ENCODE data around the gene SON.
"Not testable (repeated sequence)": the region's sequence is repeated elsewhere in the genome, so short reads cannot be mapped to it uniquely, and the experiment has no call there.

Gene SON

GRCh38 chr21:33598051-33598450 is 55.2 kb downstream of the SON start:
- Histone ChIP-seq H3K4me2 (ENCODE audit: low read length) (no peak overlapping the region), H4K8ac (ENCODE audit: low read depth, low read length) (no peak overlapping the region), H2BK5ac (ENCODE audit: low read depth, low read length, poor library complexity) (no peak overlapping the region), H3K27ac (ENCODE audit: low read depth, low read length) (no peak overlapping the region), H3K23ac (ENCODE audit: low read length) (no peak overlapping the region), H2BK12ac (ENCODE audit: low read length) (no peak overlapping the region), H4K12ac (ENCODE audit: low read depth, low read length) (no peak overlapping the region), H3K9me3 (ENCODE audit: insufficient read depth, low read depth, low read length) (no peaks in the 10 kb centered on the region), H3K79me1 (ENCODE audit: low read length) (no peaks in the 10 kb centered on the region), H2AK5ac (ENCODE audit: low read length) (no peak overlapping the region), H3K79me2 (ENCODE audit: control insufficient read depth, insufficient read depth, low read length, poor library complexity) (no peaks in the 10 kb centered on the region), H3K9ac (ENCODE audit: low read length) (no peak overlapping the region), H2BK120ac (ENCODE audit: insufficient read depth, low read length, poor library complexity) (no peak overlapping the region), H3K36me3 (ENCODE audit: control insufficient read depth in 1 of 2, insufficient read depth in 2 of 2, low read length in 2 of 2) (peaks cover 10 to 14% of the 10 kb centered on the region in 2 experiments), H3K18ac (ENCODE audit: low read length) (no peak overlapping the region), H4K91ac (ENCODE audit: low read depth, low read length) (no peak overlapping the region), H2AFZ (ENCODE audit: insufficient read depth, low read length, poor library complexity) (no peak overlapping the region), H3K14ac (ENCODE audit: low read length) (no peak overlapping the region), H3K4ac (ENCODE audit: low read depth, low read length) (no peak overlapping the region), H3K4me1 (ENCODE audit: control insufficient read depth in 1 of 2, insufficient read depth in 2 of 2, low read length in 2 of 2) (no peaks in the 10 kb centered on the region), H3K27me3 (ENCODE audit: insufficient read depth, low read length) (no peaks in the 10 kb centered on the region), H3K4me3 (ENCODE audit: low read depth, low read length) (no peak overlapping the region)
- DNase-seq, result no peak
- no CpG with 5 or more reads among the region's 1 CpG for WGBS (ENCODE audit: extremely low coverage, insufficient coverage, insufficient read length)

- no peak for DNase-seq
- Histone ChIP-seq H3K4ac (ENCODE audit: low read depth, low read length) (no peak overlapping the region), H3K79me2 (ENCODE audit: control insufficient read depth, insufficient read depth, low read length, poor library complexity) (no peaks in the 10 kb centered on the region), H2AFZ (ENCODE audit: insufficient read depth, low read length, poor library complexity) (no peak overlapping the region), H4K8ac (ENCODE audit: low read depth, low read length) (no peak overlapping the region), H3K9ac (ENCODE audit: low read length) (no peak overlapping the region), H3K27me3 (ENCODE audit: insufficient read depth, low read length) (no peaks in the 10 kb centered on the region), H4K91ac (ENCODE audit: low read depth, low read length) (no peak overlapping the region), H3K23ac (ENCODE audit: low read length) (no peak overlapping the region), H3K36me3 (ENCODE audit: control insufficient read depth in 1 of 2, insufficient read depth in 2 of 2, low read length in 2 of 2) (peaks cover 5 to 8% of the 10 kb centered on the region in 2 experiments), H2AK5ac (ENCODE audit: low read length) (no peak overlapping the region), H3K9me3 (ENCODE audit: insufficient read depth, low read depth, low read length) (no peaks in the 10 kb centered on the region), H3K4me1 (ENCODE audit: control insufficient read depth in 1 of 2, insufficient read depth in 2 of 2, low read length in 2 of 2) (no peaks in the 10 kb centered on the region), H3K4me2 (ENCODE audit: low read length) (no peak overlapping the region), H4K12ac (ENCODE audit: low read depth, low read length) (no peak overlapping the region), H3K27ac (ENCODE audit: low read depth, low read length) (no peak overlapping the region), H3K18ac (ENCODE audit: low read length) (no peak overlapping the region), H3K14ac (ENCODE audit: low read length) (no peak overlapping the region), H2BK5ac (ENCODE audit: low read depth, low read length, poor library complexity) (no peak overlapping the region), H3K79me1 (ENCODE audit: low read length) (no peaks in the 10 kb centered on the region), H2BK120ac (ENCODE audit: insufficient read depth, low read length, poor library complexity) (no peak overlapping the region), H3K4me3 (ENCODE audit: low read depth, low read length) (no peak overlapping the region), H2BK12ac (ENCODE audit: low read length) (no peak overlapping the region)
- WGBS (ENCODE audit: extremely low coverage, insufficient coverage, insufficient read length), result no CpG with 5 or more reads among the region's 1 CpG
Measured at GRCh38 chr21:33608559-33608958, 65.7 kb downstream of the SON start.

GRCh38 chr21:33611006-33611744 is 68.3 kb downstream of the SON start:
- no peak overlapping the region for H2BK120ac ChIP-seq (ENCODE audit: insufficient read depth, low read length, poor library complexity)
- H3K27ac ChIP-seq (ENCODE audit: low read depth, low read length), result no peak overlapping the region
- H3K9ac ChIP-seq (ENCODE audit: low read length), result no peak overlapping the region
- peaks cover 5 to 8% of the 10 kb centered on the region in 2 experiments for H3K36me3 ChIP-seq (ENCODE audit: control insufficient read depth in 1 of 2, insufficient read depth in 2 of 2, low read length in 2 of 2)
- H4K12ac ChIP-seq (ENCODE audit: low read depth, low read length), result no peak overlapping the region
- H3K79me2 ChIP-seq (ENCODE audit: control insufficient read depth, insufficient read depth, low read length, poor library complexity), result no peaks in the 10 kb centered on the region
- H3K14ac ChIP-seq (ENCODE audit: low read length), result no peak overlapping the region
- WGBS (ENCODE audit: extremely low coverage, insufficient coverage, insufficient read length), result no CpG with 5 or more reads among the region's 7 CpGs
- H2BK5ac ChIP-seq (ENCODE audit: low read depth, low read length, poor library complexity), result no peak overlapping the region
- no peaks in the 10 kb centered on the region for H3K79me1 ChIP-seq (ENCODE audit: low read length)
- H2AFZ ChIP-seq (ENCODE audit: insufficient read depth, low read length, poor library complexity), result no peak overlapping the region
- no peak for DNase-seq
- H4K8ac ChIP-seq (ENCODE audit: low read depth, low read length), result no peak overlapping the region
- H2BK12ac ChIP-seq (ENCODE audit: low read length), result no peak overlapping the region
- H3K9me3 ChIP-seq (ENCODE audit: insufficient read depth, low read depth, low read length), result no peaks in the 10 kb centered on the region
- no peaks in the 10 kb centered on the region for H3K4me1 ChIP-seq (ENCODE audit: control insufficient read depth in 1 of 2, insufficient read depth in 2 of 2, low read length in 2 of 2)
- no peak overlapping the region for H3K4me2 ChIP-seq (ENCODE audit: low read length)
- H3K4ac ChIP-seq (ENCODE audit: low read depth, low read length), result no peak overlapping the region
- H3K18ac ChIP-seq (ENCODE audit: low read length), result no peak overlapping the region
- H3K23ac ChIP-seq (ENCODE audit: low read length), result no peak overlapping the region
- H4K91ac ChIP-seq (ENCODE audit: low read depth, low read length), result no peak overlapping the region
- no peaks in the 10 kb centered on the region for H3K27me3 ChIP-seq (ENCODE audit: insufficient read depth, low read length)
- H2AK5ac ChIP-seq (ENCODE audit: low read length), result no peak overlapping the region
- no peak overlapping the region for H3K4me3 ChIP-seq (ENCODE audit: low read depth, low read length)

- H2BK120ac ChIP-seq (ENCODE audit: insufficient read depth, low read length, poor library complexity); H3K4me2 ChIP-seq (ENCODE audit: low read length); H3K4ac ChIP-seq (ENCODE audit: low read depth, low read length); H3K9me3 ChIP-seq (ENCODE audit: insufficient read depth, low read depth, low read length); H3K18ac ChIP-seq (ENCODE audit: low read length); H3K4me1 ChIP-seq (ENCODE audit: control insufficient read depth in 1 of 2, insufficient read depth in 2 of 2, low read length in 2 of 2); H3K14ac ChIP-seq (ENCODE audit: low read length); H3K9ac ChIP-seq (ENCODE audit: low read length); H3K23ac ChIP-seq (ENCODE audit: low read length); H3K79me1 ChIP-seq (ENCODE audit: low read length); H3K79me2 ChIP-seq (ENCODE audit: control insufficient read depth, insufficient read depth, low read length, poor library complexity); H3K4me3 ChIP-seq (ENCODE audit: low read depth, low read length); H2AK5ac ChIP-seq (ENCODE audit: low read length); H4K8ac ChIP-seq (ENCODE audit: low read depth, low read length); H4K12ac ChIP-seq (ENCODE audit: low read depth, low read length); H4K91ac ChIP-seq (ENCODE audit: low read depth, low read length); H2BK5ac ChIP-seq (ENCODE audit: low read depth, low read length, poor library complexity); H3K27me3 ChIP-seq (ENCODE audit: insufficient read depth, low read length); H2AFZ ChIP-seq (ENCODE audit: insufficient read depth, low read length, poor library complexity); H2BK12ac ChIP-seq (ENCODE audit: low read length): not testable (repeated sequence)
- H3K27ac ChIP-seq (ENCODE audit: low read depth, low read length), result peak overlapping the region; percentile 47
- no CpG with 5 or more reads among the region's 11 CpGs for WGBS (ENCODE audit: extremely low coverage, insufficient coverage, insufficient read length)
- DNase-seq, result peak; percentile 44 to 65
- H3K36me3 ChIP-seq (ENCODE audit: control insufficient read depth in 1 of 2, insufficient read depth in 2 of 2, low read length in 2 of 2), result peaks cover 5 to 11% of the 10 kb centered on the region in 2 experiments
Measured at GRCh38 chr21:33617565-33617964, 74.7 kb downstream of the SON start.
